H1 (cell line): ENCODE data around the gene PROK1. TPM values are rescaled to one million over a fixed set of nuclear protein-coding genes. Genes with fewer than 3 reads are reported as not detected.

Experiments used
- CHD1 ChIP-seq: IDR thresholded peaks from 2 replicates; pipeline ENCODE4 v1.6.1; 2012; ENCODE audit warnings: low read depth, low read length, improper control_type of control experiment
- FOSL1 ChIP-seq: IDR thresholded peaks from 2 replicates; pipeline ENCODE4 v1.6.1; 2011; ENCODE audit warnings: mild to moderate bottlenecking, low read depth, low read length, moderate library complexity; ENCODE audit not compliant: insufficient read depth
- HDAC2 ChIP-seq, 2 experiments: fragments of 300-600 bp in 1 of 2; sonication (generic) in 1 of 2; IDR thresholded peaks; 2 replicates each; pipeline ENCODE4 v1.6.1; 2011 to 2012; ENCODE audit warnings: low read depth in 2 of 2, low read length in 2 of 2, mild to moderate bottlenecking in 2 of 2, moderate library complexity in 2 of 2, borderline replicate concordance in 1 of 2, inconsistent platforms in 1 of 2
- POLR2A ChIP-seq, 2 experiments: IDR thresholded peaks; 1 replicate in 1 of 2; 2 replicates in 1 of 2; pipeline ENCODE4 v1.6.1; 2011; ENCODE audit warnings: low read depth in 2 of 2, low read length in 2 of 2, mild to moderate bottlenecking in 2 of 2; ENCODE audit errors: control extremely low read depth in 1 of 2
- POU5F1 ChIP-seq: IDR thresholded peaks from 2 replicates; pipeline ENCODE4 v1.6.1; 2011; ENCODE audit warnings: low read depth, mild to moderate bottlenecking, low read length, moderate library complexity
- SP2 ChIP-seq: IDR thresholded peaks from 2 replicates; pipeline ENCODE4 v1.6.1; 2012; ENCODE audit warnings: mild to moderate bottlenecking, low read length, inconsistent platforms
- polyA plus RNA-seq, 7 experiments: library from polyadenylated mRNA; depleted of rRNA in 3 of 7; stranded (reverse) in 5 of 7; unstranded in 2 of 7; fragments of >200 nt in 5 of 7; fragments of 200-250 nt in 2 of 7; gene quantifications; 1 replicate in 5 of 7; 2 replicates in 1 of 7; 4 replicates in 1 of 7; pipeline versions ENCODE4 v1.2.1 to v1.2.3, GENCODE V29; 2011 to 2013; ENCODE audit warnings: missing spikeins in 2 of 7, mixed read lengths in 2 of 7
- total RNA-seq: library from RNA; stranded (reverse); fragmentation: NEBNext Ultra II Directional; extraction: Animal tissue kit (Norgen Biotek cat#: 25700); gene quantifications from 2 replicates; pipeline ENCODE4 v1.2.1, GENCODE V29; 2021
- TF ChIP-seq, protein P1 (sequence below): IDR thresholded peaks from 2 replicates; pipeline ENCODE4 v1.6.1; 2012; ENCODE audit warnings: low read length, inconsistent platforms

Gene PROK1
- total and polyA plus RNA-seq, 2 of the 8 experiments (the other 6 are each of a cell fraction or from before 2014, with no cell fraction given) = 0.12 TPM; not detected in 1

GRCh38 chr1:110408488-110408887, 42.5 kb upstream of the PROK1 start (continued):
- TF ChIP-seq, protein P1, sequence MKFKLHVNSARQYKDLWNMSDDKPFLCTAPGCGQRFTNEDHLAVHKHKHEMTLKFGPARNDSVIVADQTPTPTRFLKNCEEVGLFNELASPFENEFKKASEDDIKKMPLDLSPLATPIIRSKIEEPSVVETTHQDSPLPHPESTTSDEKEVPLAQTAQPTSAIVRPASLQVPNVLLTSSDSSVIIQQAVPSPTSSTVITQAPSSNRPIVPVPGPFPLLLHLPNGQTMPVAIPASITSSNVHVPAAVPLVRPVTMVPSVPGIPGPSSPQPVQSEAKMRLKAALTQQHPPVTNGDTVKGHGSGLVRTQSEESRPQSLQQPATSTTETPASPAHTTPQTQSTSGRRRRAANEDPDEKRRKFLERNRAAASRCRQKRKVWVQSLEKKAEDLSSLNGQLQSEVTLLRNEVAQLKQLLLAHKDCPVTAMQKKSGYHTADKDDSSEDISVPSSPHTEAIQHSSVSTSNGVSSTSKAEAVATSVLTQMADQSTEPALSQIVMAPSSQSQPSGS = no peak
- TF ChIP-seq CHD1 (no peak), POU5F1 (no peak), SP2 (no peak), HDAC2 (IDR thresholded peaks at IDR 0.05; ENCODE audit: borderline replicate concordance in 1 of 2, low read depth in 2 of 2, low read length in 2 of 2) (no peak), POLR2A (IDR thresholded peaks at IDR 0.05; ENCODE audit: control extremely low read depth in 1 of 2, low read depth in 2 of 2, low read length in 2 of 2) (no peak), FOSL1 (no peak)
